Spleen (tissue), 11 donors: Measurements from ENCODE around the gene ARTN. TPM values are rescaled to one million over a fixed set of nuclear protein-coding genes. Genes with fewer than 3 reads are reported as not detected.
A peak's percentile ranks its signal among the peaks of the same experiment; 100 is the strongest.

Experiments
- DNase-seq: peaks from one replicate; pipeline ENCODE4 v3.0.0-alpha.2; 2020
- H3K27ac ChIP-seq, 8 donors: fragments of 200-600 bp; sonication (generic) in 7 of 8; 1 replicate in 4 of 8; 2 replicates in 4 of 8; pipeline versions ENCODE4 v1.5.0 to v1.8.0; 2016 to 2021; ENCODE audit warnings: inconsistent platforms in 4 of 8, mild to moderate bottlenecking in 4 of 8, moderate library complexity in 1 of 8
- H3K27me3 ChIP-seq, 7 donors: fragments of 200-600 bp; sonication (generic) in 6 of 7; replicated peaks in 1 of 7; 1 replicate in 4 of 7; 2 replicates in 3 of 7; pipeline versions ENCODE4 v1.5.0 to v1.8.0; 2016 to 2021; ENCODE audit warnings: inconsistent platforms in 3 of 7, mild to moderate bottlenecking in 1 of 7
- H3K36me3 ChIP-seq, 6 donors: fragments of 200-600 bp; sonication (generic) in 5 of 6; 1 replicate in 4 of 6; 2 replicates in 2 of 6; pipeline versions ENCODE4 v1.5.0 to v1.8.0; 2016 to 2021; ENCODE audit warnings: inconsistent platforms in 2 of 6
- H3K4me1 ChIP-seq, 6 donors: fragments of 200-600 bp; sonication (generic) in 5 of 6; 1 replicate in 3 of 6; 2 replicates in 3 of 6; pipeline versions ENCODE4 v1.5.0 to v1.8.0; 2016 to 2021; ENCODE audit warnings: inconsistent platforms in 3 of 6
- H3K4me3 ChIP-seq, 8 donors: fragments of 200-600 bp; sonication (generic) in 7 of 8; 1 replicate in 4 of 8; 2 replicates in 4 of 8; pipeline versions ENCODE4 v1.5.0 to v1.8.0; 2016 to 2021; ENCODE audit warnings: inconsistent platforms in 4 of 8, mild to moderate bottlenecking in 4 of 8, moderate library complexity in 2 of 8
- H3K9me3 ChIP-seq, 8 donors: fragments of 200-600 bp; sonication (generic) in 7 of 8; 1 replicate in 4 of 8; 2 replicates in 4 of 8; pipeline versions ENCODE4 v1.5.0 to v1.8.0; 2016 to 2021; ENCODE audit warnings: inconsistent platforms in 4 of 8
- POLR2A ChIP-seq, 3 donors: fragments of 450-650 bp; IDR thresholded peaks; one replicate each; pipeline ENCODE4 v1.5.1; 2017; ENCODE audit warnings: antibody characterized with exemption in 3 of 3, mild to moderate bottlenecking in 1 of 3
- POLR2AphosphoS5 ChIP-seq, 3 donors: sonication (generic); formaldehyde crosslinking; IDR thresholded peaks; one replicate each; pipeline ENCODE4 v1.5.1; 2017; ENCODE audit warnings: antibody characterized with exemption in 3 of 3
- WGBS, 5 donors: extraction: QIAGEN DNeasy Blood & Tissue Kit in 3 of 5; methylation state at CpG; one replicate each; pipeline versions ENCODE4 v1.1.5 to v1.1.7; 2013 to 2018; 5-methylcytosine and 5-hydroxymethylcytosine counted together
- intact Hi-C: fragments of 100-400 bp; cut with DNase I; formaldehyde crosslinking; loops from one replicate; pipeline ENCODE4 v1.15.0; 2023; ENCODE audit warnings: low total_unique reads
- polyA plus RNA-seq, 3 donors: library from polyadenylated mRNA; stranded (reverse); fragments of 200-250 nt; gene quantifications; one replicate each; pipeline ENCODE4 v1.2.1, GENCODE V29; 2013
- total RNA-seq, 7 donors: library from RNA; depleted of rRNA in 3 of 7; stranded (reverse); fragments of >200 nt in 3 of 7; fragmentation: NEBNext Ultra II Directional in 4 of 7; extraction: Animal tissue kit (Norgen Biotek cat#: 25700) in 4 of 7; gene quantifications; one replicate each; pipeline versions ENCODE4 v1.1.0 to v1.2.1, GENCODE V29; 2016 to 2021
- TF ChIP-seq, protein P1 (sequence below), 11 experiments: fragments of 200-600 bp in 7 of 11; fragments of 450-650 bp in 4 of 11; sonication (generic) in 4 of 11; IDR thresholded peaks in 8 of 11; conservative IDR thresholded peaks in 3 of 11; 1 replicate in 7 of 11; 2 replicates in 4 of 11; pipeline versions ENCODE4 v1.4.0 to v1.8.0; 2016 to 2021; ENCODE audit warnings: antibody characterized with exemption in 11 of 11, inconsistent platforms in 4 of 11, mild to moderate bottlenecking in 1 of 11
- donor health status: healthy with polysubstance abuse.
- donor health status: DM: no; HTN: no; CAD: no; lungs with moderate emphysema.
- donor health status: DM: no; HTN: no; CAD: no.
- donor health status: Bipolar disorder and iron deficiency.
- donor health status: healthy.
- donor health status: DM: no; HTN: no; CAD: no.
- donor health status: DM: yes; HTN: yes; CAD: no.

ARTN gene
- total and polyA plus RNA-seq, 10 donors, result 0.35 to 2.1 (median 0.72) TPM; not detected in 4

DNA sequence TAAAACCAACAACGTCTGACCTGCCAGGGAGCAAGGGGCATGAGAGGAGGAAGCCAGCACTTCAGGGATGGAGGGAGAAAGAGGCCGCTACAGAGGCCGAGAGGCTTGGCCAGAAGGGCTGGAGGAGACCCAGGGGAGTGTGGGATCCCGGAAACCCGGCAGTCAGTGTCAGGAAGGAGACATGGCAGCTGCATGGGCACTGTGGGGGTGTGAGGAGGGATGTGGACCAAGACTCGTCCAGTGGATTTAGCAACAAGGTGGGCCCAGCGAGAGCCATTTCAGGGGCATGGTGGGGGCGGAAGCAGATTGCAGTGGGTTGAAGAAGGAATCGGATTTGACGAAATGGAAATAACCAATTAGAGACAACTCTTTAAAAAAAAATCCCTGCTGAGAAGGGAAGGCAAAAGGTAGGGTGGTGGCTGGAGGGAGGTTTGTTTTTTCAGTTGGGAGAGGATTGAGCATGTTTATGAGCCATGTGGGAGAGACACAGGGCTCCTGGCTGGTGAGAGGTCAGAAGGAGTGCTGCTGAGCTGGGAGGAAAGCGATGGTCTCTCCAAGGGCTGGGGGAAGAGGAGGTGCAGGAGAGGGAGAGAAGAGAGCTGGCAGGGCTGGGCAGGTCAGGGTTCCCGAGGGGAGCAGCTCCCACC lies 49.8 kb downstream of the ARTN start:
- Histone ChIP-seq H3K27me3 (peaks cover 0 to 6% (median 0%) of the 10 kb centered on the region in 7 donors), H3K36me3 (peaks cover 0 to 19% (median 0%) of the 10 kb centered on the region in 6 donors), H3K4me1 (peaks cover 1 to 46% (median 25%) of the 10 kb centered on the region in 6 donors), H3K27ac (peak overlapping the region in 7 of 8 donors; percentile 32 to 69 (median 47)), H3K4me3 (peak overlapping the region in 1 of 8 donors; percentile 11), H3K9me3 (no peaks in the 10 kb centered on the region)
- DNase-seq, result no peak
- intact Hi-C loops, result no loop called here
- 78 to 88% (median 85%) methylated on average over 12 of the region's 12 CpGs for WGBS, 5 donors
- TF ChIP-seq, protein P1, sequence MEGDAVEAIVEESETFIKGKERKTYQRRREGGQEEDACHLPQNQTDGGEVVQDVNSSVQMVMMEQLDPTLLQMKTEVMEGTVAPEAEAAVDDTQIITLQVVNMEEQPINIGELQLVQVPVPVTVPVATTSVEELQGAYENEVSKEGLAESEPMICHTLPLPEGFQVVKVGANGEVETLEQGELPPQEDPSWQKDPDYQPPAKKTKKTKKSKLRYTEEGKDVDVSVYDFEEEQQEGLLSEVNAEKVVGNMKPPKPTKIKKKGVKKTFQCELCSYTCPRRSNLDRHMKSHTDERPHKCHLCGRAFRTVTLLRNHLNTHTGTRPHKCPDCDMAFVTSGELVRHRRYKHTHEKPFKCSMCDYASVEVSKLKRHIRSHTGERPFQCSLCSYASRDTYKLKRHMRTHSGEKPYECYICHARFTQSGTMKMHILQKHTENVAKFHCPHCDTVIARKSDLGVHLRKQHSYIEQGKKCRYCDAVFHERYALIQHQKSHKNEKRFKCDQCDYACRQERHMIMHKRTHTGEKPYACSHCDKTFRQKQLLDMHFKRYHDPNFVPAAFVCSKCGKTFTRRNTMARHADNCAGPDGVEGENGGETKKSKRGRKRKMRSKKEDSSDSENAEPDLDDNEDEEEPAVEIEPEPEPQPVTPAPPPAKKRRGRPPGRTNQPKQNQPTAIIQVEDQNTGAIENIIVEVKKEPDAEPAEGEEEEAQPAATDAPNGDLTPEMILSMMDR (IDR thresholded peaks at IDR 0.05 in 8 of 11, conservative IDR thresholded peaks at IDR 0.05 in 3 of 11), result no peak
- TF ChIP-seq POLR2AphosphoS5 (IDR thresholded peaks at IDR 0.05), result no peak
- TF ChIP-seq POLR2A (IDR thresholded peaks at IDR 0.05), result no peak

DNA sequence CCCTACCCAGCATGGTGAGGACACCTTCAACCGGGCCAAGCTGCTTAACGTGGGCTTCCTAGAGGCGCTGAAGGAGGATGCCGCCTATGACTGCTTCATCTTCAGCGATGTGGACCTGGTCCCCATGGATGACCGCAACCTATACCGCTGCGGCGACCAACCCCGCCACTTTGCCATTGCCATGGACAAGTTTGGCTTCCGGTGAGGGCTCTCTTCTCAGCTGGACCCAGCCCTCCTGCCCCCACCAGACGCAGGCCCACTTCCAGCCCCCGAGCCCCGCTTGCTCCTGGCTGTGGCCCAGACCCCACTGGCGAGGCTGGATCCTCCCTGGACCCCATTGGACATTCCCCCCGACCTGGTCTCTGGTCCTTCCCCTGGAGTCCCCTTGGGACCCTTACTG lies 51.3 kb downstream of the ARTN start:
- WGBS, 5 donors, result 94 to 99% (median 95%) methylated on average over 14 to 16 of the region's 16 CpGs
- intact Hi-C loops, result no loop called here
- H3K36me3 ChIP-seq, result peaks cover 0 to 18% (median 0%) of the 10 kb centered on the region in 6 donors
- H3K27me3 ChIP-seq, result no peaks in the 10 kb centered on the region
- H3K9me3 ChIP-seq, result no peaks in the 10 kb centered on the region
- no peak overlapping the region for H3K27ac ChIP-seq
- peaks cover 0 to 35% (median 14%) of the 10 kb centered on the region in 6 donors for H3K4me1 ChIP-seq
- H3K4me3 ChIP-seq, result no peak overlapping the region
- no peak for TF ChIP-seq POLR2A (IDR thresholded peaks at IDR 0.05)
- TF ChIP-seq POLR2AphosphoS5 (IDR thresholded peaks at IDR 0.05), result no peak
- TF ChIP-seq, protein P1 (IDR thresholded peaks at IDR 0.05 in 8 of 11, conservative IDR thresholded peaks at IDR 0.05 in 3 of 11), result no peak
- no peak for DNase-seq

DNA sequence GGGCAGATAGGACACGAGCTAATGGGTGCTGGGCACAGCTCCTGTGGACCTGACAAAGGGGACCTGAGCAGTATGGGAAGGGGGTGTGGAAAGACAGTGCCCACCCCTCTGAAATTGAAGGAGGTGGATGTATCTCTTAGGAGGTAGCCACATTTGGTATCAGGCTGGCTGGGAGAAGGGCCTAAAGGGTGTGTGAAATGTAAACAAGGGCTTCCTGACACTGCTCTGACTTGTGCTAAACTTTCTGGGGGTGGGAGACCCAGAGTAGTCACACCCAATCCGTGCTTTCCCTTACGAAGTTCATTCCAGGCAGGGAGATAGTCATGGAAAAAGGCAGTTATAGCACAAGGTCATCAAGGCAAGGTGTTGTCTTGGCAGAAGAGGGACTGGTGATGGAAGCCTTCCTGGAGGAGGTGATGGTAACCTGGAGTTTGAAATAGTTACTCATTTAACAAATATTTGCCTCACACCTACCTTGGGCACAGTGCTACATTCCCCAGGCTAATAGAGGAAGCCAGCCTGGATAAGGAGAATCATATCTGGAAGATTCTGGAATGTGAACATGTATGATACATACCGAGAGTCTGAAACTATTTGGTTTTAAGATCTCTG lies 52.5 kb downstream of the ARTN start:
- no peak overlapping the region for H3K27ac ChIP-seq
- no peaks in the 10 kb centered on the region for H3K9me3 ChIP-seq
- intact Hi-C loops, result no loop called here
- no peaks in the 10 kb centered on the region for H3K27me3 ChIP-seq
- no peak for TF ChIP-seq POLR2A (IDR thresholded peaks at IDR 0.05)
- TF ChIP-seq, protein P1 (IDR thresholded peaks at IDR 0.05 in 8 of 11, conservative IDR thresholded peaks at IDR 0.05 in 3 of 11), result no peak
- no peak for TF ChIP-seq POLR2AphosphoS5 (IDR thresholded peaks at IDR 0.05)
- H3K4me1 ChIP-seq, result peaks cover 0 to 31% (median 12%) of the 10 kb centered on the region in 6 donors
- WGBS, 5 donors, result 83 to 93% (median 89%) methylated on average over 4 of the region's 4 CpGs
- H3K36me3 ChIP-seq, result peaks cover 0 to 18% (median 0%) of the 10 kb centered on the region in 6 donors
- DNase-seq, result no peak
- H3K4me3 ChIP-seq, result no peak overlapping the region

DNA sequence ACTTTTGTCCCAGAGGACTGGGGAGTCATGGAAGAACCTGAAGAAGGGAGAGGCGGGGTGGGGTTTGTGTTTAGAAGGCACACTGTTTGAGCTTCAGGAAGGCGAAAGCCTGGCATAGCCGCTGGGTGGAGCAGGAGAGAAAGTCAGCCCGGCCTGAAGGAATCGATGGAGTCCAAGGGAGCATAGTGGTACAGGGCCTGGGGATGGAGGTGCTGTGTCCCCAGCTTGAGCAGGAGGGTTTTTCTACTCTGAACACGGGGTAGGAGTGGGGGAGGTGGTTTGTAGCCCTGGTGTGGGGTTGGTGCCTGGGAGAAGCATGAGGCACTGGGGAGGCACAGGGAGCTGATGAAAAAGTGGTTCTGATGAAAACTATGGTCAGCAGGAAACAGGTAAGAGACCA lies 53.1 kb downstream of the ARTN start:
- TF ChIP-seq, protein P1 (IDR thresholded peaks at IDR 0.05 in 8 of 11, conservative IDR thresholded peaks at IDR 0.05 in 3 of 11), result no peak
- no peak for TF ChIP-seq POLR2AphosphoS5 (IDR thresholded peaks at IDR 0.05)
- no peak for TF ChIP-seq POLR2A (IDR thresholded peaks at IDR 0.05)
- H3K4me3 ChIP-seq, result no peak overlapping the region
- no peak for DNase-seq
- H3K27me3 ChIP-seq, result no peaks in the 10 kb centered on the region
- peaks cover 0 to 32% (median 11%) of the 10 kb centered on the region in 6 donors for H3K4me1 ChIP-seq
- intact Hi-C loops, result no loop called here
- H3K9me3 ChIP-seq, result no peaks in the 10 kb centered on the region
- 84 to 90% (median 87%) methylated on average over 6 of the region's 6 CpGs for WGBS, 5 donors
- H3K36me3 ChIP-seq, result peaks cover 0 to 18% (median 0%) of the 10 kb centered on the region in 6 donors
- H3K27ac ChIP-seq, result no peak overlapping the region
